Esophagus muscularis mucosa (tissue), 3 donors: ENCODE data around the gene TAS2R40.

Experiments
- CTCF ChIP-seq, 3 experiments: fragments of 200-600 bp in 2 of 3; fragments of 450-650 bp in 1 of 3; sonication (generic) in 2 of 3; IDR thresholded peaks; one replicate each; pipeline ENCODE4 v1.5.1; 2017 to 2019; ENCODE audit warnings: antibody characterized with exemption in 3 of 3, mild to moderate bottlenecking in 2 of 3, moderate library complexity in 1 of 3
- POLR2A ChIP-seq: fragments of 450-650 bp; IDR thresholded peaks from one replicate; pipeline ENCODE4 v1.6.1; 2017; ENCODE audit warnings: antibody characterized with exemption, moderate library complexity, mild to moderate bottlenecking, low read depth
- POLR2AphosphoS5 ChIP-seq, 2 donors: sonication (generic); formaldehyde crosslinking; IDR thresholded peaks; one replicate each; pipeline ENCODE4 v1.6.1; 2017; ENCODE audit warnings: antibody characterized with exemption in 2 of 2

DNA sequence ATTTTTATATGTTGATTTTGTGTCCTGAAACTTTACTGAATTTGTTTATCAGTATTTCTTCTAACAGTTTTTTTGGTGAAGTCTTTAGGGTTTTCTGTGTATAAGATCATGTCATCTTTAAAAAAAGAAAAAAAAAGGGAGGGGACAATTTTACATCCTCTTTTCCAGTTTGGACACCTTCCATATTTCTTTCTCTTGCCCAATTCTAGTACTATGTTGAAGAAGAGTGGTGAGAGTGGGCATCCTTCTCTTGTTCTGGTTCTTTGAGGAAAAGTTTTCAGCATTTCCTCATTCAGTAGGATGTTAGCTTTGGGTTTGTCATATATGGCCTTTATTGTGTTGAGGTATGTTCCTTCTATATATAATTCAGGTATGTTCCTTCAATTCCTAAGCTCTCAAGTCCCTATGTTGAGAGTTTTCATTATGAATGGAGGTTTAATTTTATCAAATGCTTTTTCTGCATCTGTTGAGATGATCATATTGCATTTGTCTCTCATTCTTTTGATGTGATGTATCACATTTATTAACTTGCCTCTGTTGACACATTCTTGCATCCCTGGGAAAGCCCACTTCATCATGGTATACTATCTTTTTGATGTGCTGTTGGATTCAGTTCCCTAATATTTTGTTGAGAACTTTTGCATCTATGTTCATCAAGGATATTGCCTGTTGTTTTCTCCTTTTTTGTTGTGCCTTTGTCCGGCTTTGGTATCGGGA is 12.1 kb downstream of the TAS2R40 start:
- TF ChIP-seq CTCF (IDR thresholded peaks at IDR 0.05) (no peak), POLR2AphosphoS5 (IDR thresholded peaks at IDR 0.05) (no peak), POLR2A (no peak)
